GM21423 (cell line): ENCODE results near the gene TRIM59.

Experiments used
- ATAC-seq: cut with Tn5 transposase; IDR thresholded peaks from one replicate; pipeline ENCODE4 v1.9.1; 2021; ENCODE audit warnings: mild to moderate bottlenecking, moderate library complexity; ENCODE audit not compliant: unreplicated experiment

The TRIM59 gene

GRCh38 chr3:160403796-160404470 lies 45.7 kb downstream of the TRIM59 start:
- no peak for ATAC-seq

GRCh38 chr3:160403028-160403545 lies 46.5 kb downstream of the TRIM59 start:
- no peak for ATAC-seq

GRCh38 chr3:160402221-160403027 lies 47.2 kb downstream of the TRIM59 start:
- ATAC-seq, result no peak

DNA sequence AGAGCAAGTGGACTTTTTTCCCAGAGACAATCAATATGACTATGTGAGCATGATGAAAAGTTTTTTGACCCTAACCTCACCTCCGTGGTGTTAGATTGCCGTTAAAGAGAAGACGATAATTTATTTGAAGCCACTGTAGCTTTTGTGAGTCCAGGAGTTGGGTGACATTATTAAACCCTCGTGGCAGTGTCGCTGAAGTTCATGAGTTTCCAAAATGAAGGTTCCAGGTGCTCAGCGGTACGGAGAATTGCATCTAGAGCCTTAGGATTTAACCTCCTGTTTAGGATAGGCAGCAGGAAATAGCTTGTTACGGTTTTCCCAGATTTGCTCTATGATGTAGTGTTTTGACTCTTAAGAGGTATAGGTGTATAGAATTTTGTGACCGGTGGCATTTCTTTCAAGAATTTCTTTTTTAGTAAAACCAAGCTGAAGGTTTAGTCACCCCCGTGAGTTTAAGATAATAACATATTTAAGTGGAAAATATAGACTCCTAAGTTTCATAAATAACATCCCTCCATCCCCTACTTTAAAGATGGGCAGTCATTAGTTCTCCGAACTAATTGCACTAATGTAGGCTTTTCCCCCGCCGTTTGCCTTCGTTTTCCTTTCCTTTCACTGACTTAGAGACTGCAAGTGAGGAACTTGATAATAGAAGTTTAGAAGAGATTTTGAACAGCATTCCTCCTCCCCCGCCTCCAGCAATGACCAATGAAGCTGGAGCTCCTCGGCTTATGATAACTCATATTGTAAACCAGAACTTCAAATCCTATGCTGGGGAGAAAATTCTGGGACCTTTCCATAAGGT lies 48.1 kb downstream of the TRIM59 start:
- no peak for ATAC-seq

GRCh38 chr3:160400702-160401150 lies 48.9 kb downstream of the TRIM59 start:
- ATAC-seq, result no peak

DNA sequence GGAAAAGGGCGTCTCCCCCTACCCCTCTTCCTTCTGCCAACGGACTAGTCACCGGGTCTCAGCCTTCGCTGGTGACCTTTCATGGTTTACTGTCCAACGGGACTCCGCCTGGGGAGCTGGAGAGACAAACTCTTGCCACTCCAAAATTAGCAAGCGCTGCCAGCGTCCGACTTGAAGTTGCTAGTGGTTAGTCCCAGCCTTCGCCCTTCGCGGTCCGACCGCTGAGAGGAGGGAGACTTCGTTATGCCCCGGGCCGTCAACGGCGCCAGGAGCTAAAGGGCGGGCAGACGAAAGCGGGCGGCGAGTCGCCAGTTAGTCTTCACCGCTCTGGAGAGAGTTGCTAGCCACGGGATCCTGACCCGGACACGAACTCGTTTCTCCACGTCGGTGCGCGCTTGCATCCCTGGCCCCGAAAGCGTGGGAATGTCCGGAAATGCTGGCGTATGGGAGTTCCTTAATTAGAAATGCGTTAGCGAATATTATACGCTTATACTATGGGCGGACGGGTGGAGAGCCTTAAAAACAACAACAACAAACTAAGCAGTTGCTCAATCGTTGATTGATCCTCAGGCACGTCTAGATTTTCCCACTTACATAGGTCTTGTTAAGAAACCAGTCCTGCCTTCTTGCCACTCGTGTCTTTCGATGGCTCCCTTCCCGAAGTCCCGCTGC lies 49.4 kb downstream of the TRIM59 start:
- peak; percentile 5 for ATAC-seq

- ATAC-seq, result peak; percentile 92
Measured at GRCh38 chr3:160399125-160400029, 50.2 kb downstream of the TRIM59 start, which contains the start of the genes IFT80 and SMC4. Gene IFT80, minus strand, starts transcription at chr3:160399225. Its CDS starts 14,625 bp downstream, at chr3:160384600. Gene SMC4, plus strand, starts transcription at chr3:160399650. Its CDS starts 1,177 bp downstream, at chr3:160400827.

DNA sequence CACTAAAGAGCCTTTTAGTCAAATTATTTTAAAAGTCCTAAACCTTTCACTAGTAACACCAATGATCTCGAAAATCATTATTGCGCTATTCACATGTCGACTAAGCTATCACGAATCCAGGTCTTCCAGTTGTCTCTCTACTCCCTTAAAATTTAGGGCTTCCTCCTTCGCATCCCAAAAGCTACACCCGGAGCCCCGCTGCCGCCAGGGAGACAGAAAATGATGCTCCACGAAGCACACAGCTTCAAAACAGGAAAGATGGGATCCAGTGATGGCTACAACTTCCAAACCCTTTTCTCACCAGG lies 50.8 kb downstream of the TRIM59 start:
- peak; percentile 10 for ATAC-seq

- ATAC-seq, result no peak
Measured at GRCh38 chr3:160395297-160395696, 54.3 kb downstream of the TRIM59 start.

DNA sequence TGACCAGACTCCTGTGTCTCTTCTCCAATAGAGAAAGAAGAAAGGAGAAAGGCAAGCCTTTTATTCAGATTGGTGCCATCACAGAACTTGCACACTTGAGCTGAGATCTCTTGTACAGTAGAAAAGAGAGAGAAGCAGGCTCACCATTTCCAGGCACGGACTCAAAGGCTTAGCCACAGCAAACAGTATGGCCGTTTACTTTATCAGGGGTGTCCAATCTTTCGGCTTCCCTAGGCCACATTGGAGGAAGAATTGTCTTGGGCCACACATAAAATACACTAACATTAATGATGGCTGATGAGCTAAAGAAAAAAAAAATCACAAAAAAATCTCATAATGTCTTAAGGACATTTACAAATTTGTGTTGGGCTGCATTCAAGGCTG lies 55.6 kb downstream of the TRIM59 start:
- no peak for ATAC-seq

GRCh38 chr3:160393346-160394008 lies 56.1 kb downstream of the TRIM59 start:
- no peak for ATAC-seq

DNA sequence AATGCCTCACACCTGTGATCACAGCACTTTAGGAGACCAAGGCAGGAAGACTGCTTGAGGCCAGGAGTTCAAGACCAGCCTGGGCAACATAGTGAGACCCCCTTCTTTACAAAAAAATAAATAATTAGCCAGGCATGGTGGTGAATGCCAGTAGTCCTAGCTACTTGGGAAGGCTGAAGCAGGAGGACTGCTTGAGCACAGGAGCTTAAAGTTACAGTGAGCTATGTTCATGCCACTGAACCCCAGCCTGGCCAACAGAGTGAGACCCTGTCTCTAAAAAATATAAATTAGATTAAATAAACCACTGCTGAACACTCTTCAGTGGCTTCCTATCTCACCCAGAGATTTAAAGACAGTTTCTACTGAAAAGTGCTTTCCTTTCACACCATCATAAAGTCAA lies 56.8 kb downstream of the TRIM59 start:
- ATAC-seq, result no peak

DNA sequence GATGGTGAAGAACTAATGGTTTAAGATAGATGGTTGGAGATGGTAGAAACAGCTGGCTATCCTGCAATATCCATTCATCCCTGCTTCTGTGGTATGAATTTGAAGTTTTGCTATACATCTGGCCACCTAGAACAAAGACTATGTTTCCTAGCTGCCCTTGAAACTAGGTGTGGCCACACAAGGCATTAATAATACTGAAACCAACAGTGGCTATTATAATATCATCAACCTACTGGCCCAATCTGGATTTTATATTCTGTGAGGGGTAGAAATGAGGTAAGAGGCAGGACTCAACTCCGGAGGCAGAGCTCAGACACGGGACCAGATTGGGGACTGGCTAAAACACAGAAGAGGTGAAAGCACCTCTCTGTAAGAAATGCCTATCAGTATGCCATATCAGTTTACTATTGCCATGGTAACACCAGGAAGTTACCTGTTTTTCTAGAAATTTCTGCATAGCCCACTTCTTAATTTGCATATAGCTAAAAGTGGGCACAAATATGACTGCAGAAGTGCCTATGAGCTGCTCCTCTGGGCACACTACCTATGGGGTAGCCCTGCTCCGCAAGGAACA lies 58.9 kb downstream of the TRIM59 start:
- no peak for ATAC-seq
